GM19438 (cell line): ENCODE data around the gene GSG1L.

ENCODE experiments used
- ATAC-seq: cut with Tn5 transposase; IDR thresholded peaks from one replicate; pipeline ENCODE4 v1.9.1; 2021; ENCODE audit warnings: low read depth; ENCODE audit not compliant: unreplicated experiment

Gene GSG1L

GRCh38 chr16:27784351-27785306, 278.9 kb downstream of the GSG1L start:
- ATAC-seq, result no peak

GRCh38 chr16:27781981-27782880, 281.3 kb downstream of the GSG1L start:
- ATAC-seq, result no peak

GRCh38 chr16:27781195-27781524, 282.4 kb downstream of the GSG1L start:
- no peak for ATAC-seq

GRCh38 chr16:27780468-27781194, 282.9 kb downstream of the GSG1L start:
- no peak for ATAC-seq

GRCh38 chr16:27779641-27780164, 283.8 kb downstream of the GSG1L start:
- ATAC-seq, result no peak

- ATAC-seq, result no peak
Measured at GRCh38 chr16:27778926-27779570, 284.5 kb downstream of the GSG1L start.

GRCh38 chr16:27778171-27778925, 285.2 kb downstream of the GSG1L start:
- no peak for ATAC-seq

- no peak for ATAC-seq
Measured at GRCh38 chr16:27777527-27777926, 286.0 kb downstream of the GSG1L start.

- no peak for ATAC-seq
Measured at GRCh38 chr16:27776556-27777225, 286.8 kb downstream of the GSG1L start.

- no peak for ATAC-seq
Measured at GRCh38 chr16:27775254-27775653, 288.3 kb downstream of the GSG1L start.

GRCh38 chr16:27774779-27775178, 288.7 kb downstream of the GSG1L start:
- ATAC-seq, result no peak

- no peak for ATAC-seq
Measured at GRCh38 chr16:27773344-27773743, 290.2 kb downstream of the GSG1L start.

- no peak for ATAC-seq
Measured at GRCh38 chr16:27772093-27772825, 291.3 kb downstream of the GSG1L start.

GRCh38 chr16:27771201-27771910, 292.2 kb downstream of the GSG1L start:
- no peak for ATAC-seq

GRCh38 chr16:27770271-27771196, 293.0 kb downstream of the GSG1L start:
- ATAC-seq, result no peak

- ATAC-seq, result no peak
Measured at GRCh38 chr16:27769561-27770255, 293.8 kb downstream of the GSG1L start.
